A673 (cell line): ENCODE data around the gene LRGUK. TPM values are rescaled to one million over a fixed set of nuclear protein-coding genes. Genes with fewer than 3 reads are reported as not detected.
"Not testable (repeated sequence)": the region's sequence is repeated elsewhere in the genome, so short reads cannot be mapped to it uniquely, and the experiment has no call there.

Experiments used
- BruUV-seq: library from RNA; stranded (reverse); fragments of 400-500 nt; replicated peaks from 2 replicates; lab custom pipeline; 2021; lab: Mats Ljungman, UMichigan
- CTCF ChIA-PET: fragments of 300-600 bp; sonication (Branson Sonifier 250); formaldehyde crosslinking; loops from one replicate; lab custom pipeline; 2022; ENCODE audit warnings: antibody characterized with exemption; lab: Charles Lee
- POLR2A ChIA-PET: fragments of 300-600 bp; sonication (Branson Sonifier 250); formaldehyde crosslinking; loops from one replicate; lab custom pipeline; 2022; ENCODE audit warnings: antibody characterized with exemption; ENCODE audit not compliant: low non-redundant PET; lab: Charles Lee
- DNase-seq: peaks from one replicate; pipeline ENCODE4 v3.0.0-alpha.2; 2015; ENCODE audit warnings: low spot score
- H3K27ac ChIP-seq: fragments of 200-600 bp; sonication (generic); 2 replicates; pipeline ENCODE4 v1.5.1; 2016; ENCODE audit warnings: mixed run types, low read depth, mild to moderate bottlenecking, mixed read lengths, antibody characterized with exemption, low read length; ENCODE audit not compliant: poor library complexity, severe bottlenecking
- H3K27me3 ChIP-seq: fragments of 200-600 bp; sonication (generic); replicated peaks from 2 replicates; pipeline ENCODE4 v1.6.1; 2017; ENCODE audit warnings: mixed run types, low read depth, mild to moderate bottlenecking, mixed read lengths, antibody characterized with exemption, low read length; ENCODE audit not compliant: insufficient read depth, poor library complexity
- H3K36me3 ChIP-seq: fragments of 200-600 bp; sonication (generic); 2 replicates; pipeline ENCODE4 v1.6.1; 2016; ENCODE audit warnings: mixed run types, mild to moderate bottlenecking, mixed read lengths, antibody characterized with exemption, low read length; ENCODE audit not compliant: insufficient read depth, poor library complexity, severe bottlenecking
- H3K4me1 ChIP-seq: fragments of 200-600 bp; sonication (generic); 2 replicates; pipeline ENCODE4 v1.6.1; 2017; ENCODE audit warnings: mixed run types, mild to moderate bottlenecking, mixed read lengths, antibody characterized with exemption, low read length; ENCODE audit not compliant: insufficient read depth, poor library complexity, severe bottlenecking
- H3K4me3 ChIP-seq: fragments of 200-600 bp; sonication (generic); 2 replicates; pipeline ENCODE4 v1.5.1; 2016; ENCODE audit warnings: low read depth, mixed run types, mild to moderate bottlenecking, mixed read lengths, low read length; ENCODE audit not compliant: poor library complexity, severe bottlenecking
- H3K9me3 ChIP-seq: fragments of 200-600 bp; sonication (generic); 2 replicates; pipeline ENCODE4 v1.6.1; 2016; ENCODE audit warnings: mixed run types, low read depth, mild to moderate bottlenecking, mixed read lengths, antibody characterized with exemption, low read length; ENCODE audit not compliant: poor library complexity, severe bottlenecking
- CTCF ChIP-seq: fragments of 300-800, 200-600 bp; sonication (generic); conservative IDR thresholded peaks from 2 replicates; pipeline ENCODE4 v1.5.1; 2017; ENCODE audit warnings: low read depth, mild to moderate bottlenecking, antibody characterized with exemption, low read length, moderate library complexity, mixed read lengths
- EZH2 ChIP-seq: fragments of 200-600 bp; sonication (generic); IDR thresholded peaks from 2 replicates; pipeline ENCODE4 v1.6.1; 2017; ENCODE audit warnings: borderline replicate concordance, low read depth, mild to moderate bottlenecking, mixed read lengths, antibody characterized with exemption, low read length; ENCODE audit not compliant: poor library complexity, severe bottlenecking
- intact Hi-C: fragments of 100-400 bp; cut with micrococcal nuclease; formaldehyde crosslinking; loops from one replicate; pipeline ENCODE4 v1.10.0; 2022; ENCODE audit not compliant: unreplicated experiment
- total RNA-seq: library from RNA; stranded (reverse); gene quantifications from 2 replicates; pipeline ENCODE4 v1.2.3, GENCODE V29; 2021

The LRGUK gene
- total RNA-seq, 1 experiment from 2014 or later, result 0.54 TPM

DNA sequence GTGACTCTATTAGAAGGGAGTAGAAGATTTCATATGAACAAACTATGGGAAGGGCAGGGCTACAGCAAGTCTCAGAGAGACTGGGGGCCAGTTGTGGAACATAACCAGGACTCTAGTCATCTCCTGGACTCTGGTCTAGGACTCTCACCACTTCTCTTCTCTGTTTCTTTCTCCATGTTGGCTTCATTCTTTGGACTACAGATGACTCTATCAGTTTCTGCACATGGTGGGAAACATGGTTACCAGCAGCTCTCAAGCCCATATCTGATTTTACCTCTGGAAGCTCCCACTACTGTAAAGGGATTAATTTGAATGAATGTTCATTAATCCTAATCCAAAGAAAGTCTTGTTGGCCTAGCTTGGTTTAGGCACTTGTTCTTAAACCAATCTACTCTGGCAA lies 84.7 kb downstream of the LRGUK start:
- no TSS peak for BruUV-seq
- Histone ChIP-seq H3K9me3 (no peaks in the 10 kb centered on the region), H3K36me3 (no peaks in the 10 kb centered on the region), H3K27me3 (no peaks in the 10 kb centered on the region), H3K4me3 (no peak overlapping the region), H3K4me1 (no peaks in the 10 kb centered on the region), H3K27ac (no peak overlapping the region)
- no peak for DNase-seq
- CTCF ChIA-PET, result no interaction called here
- intact Hi-C loops, result no loop called here
- no peak for TF ChIP-seq EZH2
- TF ChIP-seq CTCF, result no peak
- POLR2A ChIA-PET, result no interaction called here

DNA sequence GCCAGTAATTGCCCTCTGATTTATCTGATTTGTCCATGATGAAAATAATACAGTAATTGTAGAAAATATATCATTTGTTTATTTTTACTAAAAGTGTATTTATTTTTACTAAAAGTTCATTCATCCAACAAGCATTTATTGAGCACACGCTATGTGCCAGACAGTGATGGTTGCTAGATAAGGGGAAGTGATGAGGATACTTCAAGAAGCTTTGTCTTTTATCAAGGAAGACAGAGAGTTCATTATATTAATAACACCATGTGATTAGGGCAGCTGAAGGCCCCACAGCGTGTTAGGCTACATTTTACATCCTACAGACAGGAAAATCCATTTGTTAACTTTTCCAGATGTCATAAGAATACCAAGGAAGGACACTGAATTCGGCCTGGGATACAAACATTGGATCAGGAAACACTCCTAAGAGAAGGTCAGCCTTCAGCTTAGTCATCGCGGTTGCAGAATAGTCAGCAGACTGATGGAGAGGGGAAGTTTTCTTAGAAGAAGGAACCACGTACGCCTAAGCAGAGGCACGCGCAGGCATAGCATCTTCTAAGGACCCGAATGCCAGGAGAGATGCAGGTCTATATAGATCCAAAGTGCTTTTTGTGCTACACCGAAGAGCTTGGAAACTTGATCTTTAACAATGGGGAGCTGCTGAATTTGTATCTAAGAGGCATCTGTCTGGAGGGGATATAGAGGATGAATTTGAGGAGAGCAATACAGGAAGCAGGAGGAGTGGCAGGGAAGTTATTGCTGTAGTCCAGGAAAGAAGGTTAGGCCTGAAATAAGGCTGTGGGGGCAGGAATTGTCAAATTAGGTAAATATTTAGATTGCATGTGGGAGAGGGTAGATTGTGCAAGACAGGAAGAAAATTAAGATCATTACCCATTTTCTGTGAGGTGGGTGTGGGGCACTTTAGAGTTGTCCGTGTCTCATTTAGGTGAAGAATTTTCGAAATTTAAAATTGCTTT lies 85.7 kb downstream of the LRGUK start:
- no TSS peak for BruUV-seq
- DNase-seq, result no peak
- TF ChIP-seq EZH2 (no peak), CTCF (no peak)
- ChIA-PET POLR2A (no interaction called here), CTCF (no interaction called here)
- H3K27me3 ChIP-seq, result no peaks in the 10 kb centered on the region
- intact Hi-C loops, result no loop called here
- no peaks in the 10 kb centered on the region for H3K36me3 ChIP-seq
- no peak overlapping the region for H3K27ac ChIP-seq
- H3K4me3 ChIP-seq, result no peak overlapping the region
- H3K4me1 ChIP-seq, result no peaks in the 10 kb centered on the region
- H3K9me3 ChIP-seq, result no peaks in the 10 kb centered on the region

DNA sequence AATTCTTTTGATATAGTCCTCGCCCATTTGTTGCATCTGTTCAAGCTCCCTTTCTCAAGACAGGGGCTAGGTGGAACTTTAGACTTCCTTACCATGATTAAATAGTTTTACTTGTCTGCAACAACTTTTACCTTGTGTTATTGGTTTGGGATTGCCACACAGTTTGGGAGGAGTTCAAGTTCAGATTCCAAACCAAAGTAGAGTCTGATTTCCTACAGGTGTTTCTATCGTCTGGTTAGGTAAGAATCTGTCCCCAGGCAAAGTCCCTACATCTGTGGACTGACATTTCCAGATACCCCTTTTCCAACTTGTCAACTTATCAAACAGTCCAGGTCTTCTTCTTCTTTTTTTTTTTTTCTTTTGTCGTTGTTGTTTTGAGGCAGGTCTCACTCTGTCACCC lies 93.1 kb downstream of the LRGUK start:
- ChIA-PET POLR2A (no interaction called here), CTCF (no interaction called here)
- DNase-seq, result no peak
- BruUV-seq, result no TSS peak
- H3K4me3 ChIP-seq, result no peak overlapping the region
- no peak overlapping the region for H3K27ac ChIP-seq
- peaks cover 10% of the 10 kb centered on the region for H3K27me3 ChIP-seq
- H3K4me1 ChIP-seq, result no peaks in the 10 kb centered on the region
- no peaks in the 10 kb centered on the region for H3K9me3 ChIP-seq
- no peak for TF ChIP-seq CTCF
- no peak for TF ChIP-seq EZH2
- intact Hi-C loops, result no loop called here
- no peaks in the 10 kb centered on the region for H3K36me3 ChIP-seq

DNA sequence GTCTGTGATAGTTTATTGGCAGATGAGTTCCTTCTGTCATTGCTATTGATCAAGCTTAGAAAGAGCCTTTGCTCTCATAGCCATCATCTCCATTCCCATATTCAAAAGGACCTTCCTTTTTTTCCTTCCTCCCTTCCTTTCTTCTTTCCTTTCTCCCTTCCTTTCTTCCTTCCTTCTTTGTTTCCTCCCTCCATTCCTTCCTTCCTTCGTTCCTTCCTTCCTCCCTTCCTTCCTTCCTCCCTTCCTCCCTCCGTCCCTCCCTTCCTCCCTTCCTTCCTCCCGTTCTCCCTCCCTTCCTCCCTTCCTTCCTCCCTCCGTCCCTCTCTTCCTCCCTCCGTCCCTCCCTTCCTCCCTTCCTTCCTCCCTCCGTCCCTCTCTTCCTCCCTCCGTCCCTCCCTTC lies 104.2 kb downstream of the LRGUK start:
- CTCF ChIA-PET, intact Hi-C loops, H3K4me1 ChIP-seq: not testable (repeated sequence)

More for the DNA sequence above, 104.2 kb downstream of the LRGUK start:
- H3K9me3 ChIP-seq, DNase-seq, H3K4me3 ChIP-seq, BruUV-seq, H3K27ac ChIP-seq, H3K36me3 ChIP-seq, POLR2A ChIA-PET: not testable (repeated sequence)
- peaks cover 11% of the 10 kb centered on the region for H3K27me3 ChIP-seq
